IMR-90 (cell line): ENCODE data around the gene IRGM. TPM values are rescaled to one million over a fixed set of nuclear protein-coding genes. Genes with fewer than 3 reads are reported as not detected.
A peak's percentile ranks its signal among the peaks of the same experiment; 100 is the strongest.
"Not testable (repeated sequence)": the region's sequence is repeated elsewhere in the genome, so short reads cannot be mapped to it uniquely, and the experiment has no call there.

Experiments used
- ATAC-seq: fragments of 200-7000 bp; cut with Tn5 transposase; 2 replicates; pipeline ENCODE4 v1.9.1; 2020; ENCODE audit warnings: low read depth, mild to moderate bottlenecking, moderate library complexity
- Bru-seq: library from RNA; stranded (reverse); fragments of 400-500 nt; gene quantifications from one replicate; lab custom pipeline; 2021; lab: Mats Ljungman, UMichigan
- BruChase-seq, 2 experiments: library from RNA; stranded (reverse); fragments of 400-500 nt; gene quantifications; one replicate each; lab custom pipeline; 2021; lab: Mats Ljungman, UMichigan
- BruUV-seq: library from RNA; stranded (reverse); fragments of 400-500 nt; replicated peaks from 2 replicates; lab custom pipeline; 2021; lab: Mats Ljungman, UMichigan
- CTCF ChIA-PET: fragments of 300-600 bp; formaldehyde crosslinking; extraction: SDS; loops from one replicate; lab custom pipeline; 2021; ENCODE audit warnings: antibody characterized with exemption; lab: Yijun Ruan, JAX
- POLR2A ChIA-PET: fragments of 300-600 bp; sonication (Branson Sonifier 250); formaldehyde crosslinking; loops from one replicate; lab custom pipeline; 2022; ENCODE audit warnings: antibody characterized with exemption; ENCODE audit not compliant: unreplicated experiment; lab: Charles Lee
- DNase-seq: peaks from one replicate; pipeline ENCODE4 v3.0.0; 2013
- H2AFZ ChIP-seq: replicated peaks from 2 replicates; pipeline ENCODE3; 2013; ENCODE audit warnings: low read length, mild to moderate bottlenecking; ENCODE audit not compliant: poor library complexity
- H2AK5ac ChIP-seq: 2 replicates; pipeline ENCODE4 v1.6.1; 2013; ENCODE audit warnings: low read depth, low read length, inconsistent platforms
- H2AK9ac ChIP-seq: replicated peaks from 2 replicates; pipeline ENCODE3; 2013; ENCODE audit warnings: mild to moderate bottlenecking, low read depth, low read length, moderate library complexity; ENCODE audit not compliant: poor library complexity
- H2BK120ac ChIP-seq: 2 replicates; pipeline ENCODE4 v1.6.1; 2013; ENCODE audit warnings: low read depth, low read length, inconsistent platforms
- H2BK15ac ChIP-seq: 3 replicates; pipeline ENCODE4 v1.6.1; 2013; ENCODE audit warnings: low read depth, low read length, inconsistent platforms
- H2BK20ac ChIP-seq: 2 replicates; pipeline ENCODE4 v1.6.1; 2013; ENCODE audit warnings: low read depth, mild to moderate bottlenecking, inconsistent platforms, low read length, moderate library complexity
- H2BK5ac ChIP-seq: 2 replicates; pipeline ENCODE4 v1.6.1; 2013; ENCODE audit warnings: mild to moderate bottlenecking, low read depth, low read length, inconsistent platforms; ENCODE audit not compliant: poor library complexity, severe bottlenecking
- H3K14ac ChIP-seq: replicated peaks from 2 replicates; pipeline ENCODE4 v1.6.1; 2013; ENCODE audit warnings: low read depth, low read length, inconsistent platforms
- H3K18ac ChIP-seq: 2 replicates; pipeline ENCODE4 v1.6.1; 2013; ENCODE audit warnings: low read depth, low read length, control low read depth
- H3K23ac ChIP-seq: 2 replicates; pipeline ENCODE4 v1.6.1; 2013; ENCODE audit warnings: low read depth, low read length, inconsistent platforms
- H3K27ac ChIP-seq: 2 replicates; pipeline ENCODE4 v1.5.1; 2013; ENCODE audit warnings: mild to moderate bottlenecking, control low read depth, low read length; ENCODE audit not compliant: insufficient read depth
- H3K27me3 ChIP-seq: 2 replicates; pipeline ENCODE4 v1.6.1; 2013; ENCODE audit warnings: low read length; ENCODE audit not compliant: control insufficient read depth, insufficient read depth
- H3K36me3 ChIP-seq: 2 replicates; pipeline ENCODE4 v1.6.1; 2013; ENCODE audit warnings: low read length, mixed read lengths; ENCODE audit not compliant: control insufficient read depth, insufficient read depth
- H3K4ac ChIP-seq: 2 replicates; pipeline ENCODE4 v1.6.1; 2013; ENCODE audit warnings: low read depth, low read length, inconsistent platforms
- H3K4me1 ChIP-seq: 2 replicates; pipeline ENCODE4 v1.6.1; 2013; ENCODE audit warnings: low read length, mixed read lengths; ENCODE audit not compliant: control insufficient read depth, insufficient read depth
- H3K4me2 ChIP-seq: 2 replicates; pipeline ENCODE4 v1.6.1; 2013; ENCODE audit warnings: low read depth, mild to moderate bottlenecking, control low read depth, low read length, moderate library complexity
- H3K4me3 ChIP-seq: 2 replicates; pipeline ENCODE4 v1.5.1; 2013; ENCODE audit warnings: low read depth, mild to moderate bottlenecking, control low read depth, low read length, moderate library complexity; ENCODE audit not compliant: insufficient read depth
- H3K56ac ChIP-seq: 2 replicates; pipeline ENCODE4 v1.6.1; 2013; ENCODE audit warnings: low read length, inconsistent platforms; ENCODE audit not compliant: insufficient read depth; ENCODE audit errors: extremely low read depth
- H3K79me1 ChIP-seq, 2 experiments: 2 replicates each; pipeline ENCODE4 v1.6.1; 2013; ENCODE audit warnings: low read length in 2 of 2, inconsistent platforms in 1 of 2, low read depth in 1 of 2
- H3K9ac ChIP-seq: 2 replicates; pipeline ENCODE4 v1.6.1; 2013; ENCODE audit warnings: low read depth, low read length, control low read depth
- H3K9me1 ChIP-seq: 2 replicates; pipeline ENCODE4 v1.6.1; 2013; ENCODE audit warnings: low read length, inconsistent platforms; ENCODE audit not compliant: insufficient read depth
- H3K9me3 ChIP-seq: 2 replicates; pipeline ENCODE4 v1.6.1; 2013; ENCODE audit warnings: low read length; ENCODE audit not compliant: control insufficient read depth, insufficient read depth
- H4K20me1 ChIP-seq: 2 replicates; pipeline ENCODE4 v1.6.1; 2013; ENCODE audit warnings: low read length, inconsistent platforms; ENCODE audit not compliant: insufficient read depth
- H4K5ac ChIP-seq: 2 replicates; pipeline ENCODE4 v1.6.1; 2013; ENCODE audit warnings: mild to moderate bottlenecking, low read depth, low read length, control low read depth
- H4K8ac ChIP-seq, 2 experiments: 2 replicates each; pipeline ENCODE4 v1.6.1; 2013; ENCODE audit warnings: low read depth in 2 of 2, low read length in 2 of 2, control low read depth in 1 of 2, inconsistent platforms in 1 of 2
- H4K91ac ChIP-seq: 2 replicates; pipeline ENCODE4 v1.6.1; 2013; ENCODE audit warnings: low read depth, low read length, inconsistent platforms; ENCODE audit not compliant: insufficient read depth
- WGBS, 2 experiments: methylation state at CpG; one replicate each; pipeline versions ENCODE4 v1.1.5 to v1.1.7; 2013; ENCODE audit warnings: missing lambda C conversion rate in 2 of 2; ENCODE audit not compliant: insufficient read length in 1 of 2; ENCODE audit errors: extremely low coverage in 2 of 2; 5-methylcytosine and 5-hydroxymethylcytosine counted together
- dilution Hi-C: fragments of 300-500 bp; cut with HindIII; formaldehyde crosslinking; loops from one replicate; pipeline ENCODE4 v1.14.3; 2018; ENCODE audit warnings: low sequenced_read_pairs; ENCODE audit not compliant: unreplicated experiment
- in situ Hi-C: fragments of 300-500 bp; cut with MboI; formaldehyde crosslinking; loops from 3 replicates; pipeline ENCODE4 v1.14.3; 2019; ENCODE audit warnings: low sequenced_read_pairs, inconsistent platforms, mixed read lengths
- intact Hi-C: fragments of 100-400 bp; cut with micrococcal nuclease; formaldehyde crosslinking; loops from 2 replicates; pipeline ENCODE4 v1.10.0; 2022
- long read RNA-seq: library from polyadenylated mRNA; unstranded; transcript quantifications from one replicate; pipeline ENCODE4 v2.0.0, GENCODE V29; 2021; ENCODE audit not compliant: unreplicated experiment
- polyA plus RNA-seq, 3 experiments: library from polyadenylated mRNA; depleted of rRNA; stranded (reverse); fragments of >200 nt; gene quantifications; 2 replicates each; pipeline ENCODE4 v1.2.3, GENCODE V29; 2012; ENCODE audit warnings: low replicate concordance in 1 of 3
- total RNA-seq: library from RNA; depleted of rRNA; stranded (reverse); fragments of >200 nt; gene quantifications from 2 replicates; pipeline ENCODE4 v1.2.3, GENCODE V29; 2012; rRNA removed

The IRGM gene
- not detected in 2 replicates for total RNA-seq
- not detected in 2 replicates for polyA plus RNA-seq (2012; rRNA removed)
- polyA plus RNA-seq (2012; cell fraction: cytosol; rRNA removed), result 0.10 TPM in 1 of 2 replicates, not detected in the other
- polyA plus RNA-seq (2012; cell fraction: nucleus; rRNA removed; ENCODE audit: low replicate concordance), result not detected in 2 replicates
- not detected for Bru-seq, nascent RNA
- not detected for BruChase-seq, experiment 1, labeled RNA remaining after a 6-hour chase
- percentile 18 among the genes with signal in this experiment for BruChase-seq, experiment 2, labeled RNA remaining after a 2-hour chase
- long read RNA-seq, result 0 reads

- H4K20me1 ChIP-seq, POLR2A ChIA-PET, ATAC-seq, H3K14ac ChIP-seq, H2BK120ac ChIP-seq, H4K5ac ChIP-seq, H2AK5ac ChIP-seq, H3K9ac ChIP-seq, H4K8ac ChIP-seq, H3K56ac ChIP-seq, H2BK20ac ChIP-seq, H3K23ac ChIP-seq, H3K18ac ChIP-seq, H3K9me3 ChIP-seq, H2BK5ac ChIP-seq, H3K27ac ChIP-seq, H3K4me1 ChIP-seq, dilution Hi-C loops, BruUV-seq, DNase-seq, H3K79me1 ChIP-seq, H4K91ac ChIP-seq, H3K4me2 ChIP-seq, H3K4ac ChIP-seq, H3K4me3 ChIP-seq, H2BK15ac ChIP-seq, H3K9me1 ChIP-seq, H3K36me3 ChIP-seq: not testable (repeated sequence)
- H3K27me3 ChIP-seq, result peaks cover 12% of the 10 kb centered on the region
- peak within 1 kb of the TSS; percentile 66 for H2AFZ ChIP-seq
- in situ Hi-C loops (loop anchor here (5.0 to 10.0 kb wide), 2 partner anchors 284 to 381 kb away; no protein-coding TSS in a partner anchor), intact Hi-C loops (loop anchor here (2.0 to 5.0 kb wide), 3 partner anchors 114 to 387 kb away; no protein-coding TSS in a partner anchor)
- CTCF ChIA-PET, result interaction anchor here (0.8 to 2.5 kb wide), 2 partner anchors 45 to 50 kb away, joined by 3 to 26 read pairs; no protein-coding TSS in a partner anchor
- H2AK9ac ChIP-seq, result peak within 1 kb of the TSS; percentile 57
- 100% methylated on average over 1 of the region's 3 CpGs; no CpG with 5 or more reads in 1 of the 2 experiments for WGBS, 2 experiments
These were observed at the start of gene IRGM for GRCh38 chr5:150846308-150846653. IRGM (plus strand) TSS chr5:150846521; CDS start chr5:150848124, 1,603 bp downstream.
